ENCODE measurements around the gene ACBD6.

DNA sequence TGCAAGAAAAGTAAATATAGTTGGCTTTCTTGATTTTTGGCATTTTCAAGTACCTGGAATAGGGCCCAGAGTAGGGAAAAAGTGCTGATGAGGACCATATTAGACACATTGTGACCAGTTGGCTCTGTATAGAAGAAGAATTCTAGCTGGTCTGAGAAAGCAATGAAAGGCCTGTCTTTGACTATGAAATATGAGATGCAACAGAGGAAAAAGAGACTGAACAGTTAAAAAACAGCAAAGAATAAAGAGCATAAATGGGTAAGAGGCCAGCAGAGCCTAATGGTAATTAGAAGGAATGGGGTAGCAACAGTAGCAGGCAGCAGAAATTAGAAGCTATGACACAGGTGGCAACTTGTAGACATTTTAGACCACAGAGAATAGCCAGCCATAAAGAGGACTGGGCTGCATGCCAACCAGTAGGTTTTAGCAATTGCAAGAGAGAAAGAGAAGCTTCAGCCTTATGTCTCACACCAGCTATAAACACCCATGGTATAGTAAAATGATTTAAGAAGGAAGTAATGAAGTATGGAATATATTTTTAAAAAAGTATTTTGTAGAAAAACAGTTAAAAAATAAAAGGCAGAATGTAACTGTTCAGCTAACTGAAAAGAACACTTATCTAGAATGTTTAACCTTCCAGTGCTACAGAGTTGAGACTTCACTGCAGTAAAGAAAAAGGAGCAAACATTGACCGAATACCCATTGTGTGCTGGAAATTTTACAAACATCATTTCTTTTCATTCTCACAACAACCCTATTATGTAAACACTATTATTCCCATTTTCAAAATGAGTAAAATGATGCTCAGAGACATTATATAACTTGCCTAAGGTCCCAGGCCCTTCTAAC is 158.2 kb downstream of the ACBD6 start:
- TF ChIP-seq, protein P1, sequence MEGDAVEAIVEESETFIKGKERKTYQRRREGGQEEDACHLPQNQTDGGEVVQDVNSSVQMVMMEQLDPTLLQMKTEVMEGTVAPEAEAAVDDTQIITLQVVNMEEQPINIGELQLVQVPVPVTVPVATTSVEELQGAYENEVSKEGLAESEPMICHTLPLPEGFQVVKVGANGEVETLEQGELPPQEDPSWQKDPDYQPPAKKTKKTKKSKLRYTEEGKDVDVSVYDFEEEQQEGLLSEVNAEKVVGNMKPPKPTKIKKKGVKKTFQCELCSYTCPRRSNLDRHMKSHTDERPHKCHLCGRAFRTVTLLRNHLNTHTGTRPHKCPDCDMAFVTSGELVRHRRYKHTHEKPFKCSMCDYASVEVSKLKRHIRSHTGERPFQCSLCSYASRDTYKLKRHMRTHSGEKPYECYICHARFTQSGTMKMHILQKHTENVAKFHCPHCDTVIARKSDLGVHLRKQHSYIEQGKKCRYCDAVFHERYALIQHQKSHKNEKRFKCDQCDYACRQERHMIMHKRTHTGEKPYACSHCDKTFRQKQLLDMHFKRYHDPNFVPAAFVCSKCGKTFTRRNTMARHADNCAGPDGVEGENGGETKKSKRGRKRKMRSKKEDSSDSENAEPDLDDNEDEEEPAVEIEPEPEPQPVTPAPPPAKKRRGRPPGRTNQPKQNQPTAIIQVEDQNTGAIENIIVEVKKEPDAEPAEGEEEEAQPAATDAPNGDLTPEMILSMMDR (IDR thresholded peaks at IDR 0.05; ENCODE audit: low read depth, low read length, missing input control) = no peak
- TF ChIP-seq, protein P2, sequence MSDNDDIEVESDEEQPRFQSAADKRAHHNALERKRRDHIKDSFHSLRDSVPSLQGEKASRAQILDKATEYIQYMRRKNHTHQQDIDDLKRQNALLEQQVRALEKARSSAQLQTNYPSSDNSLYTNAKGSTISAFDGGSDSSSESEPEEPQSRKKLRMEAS (IDR thresholded peaks at IDR 0.05) = no peak
- no peak for TF ChIP-seq RAD21 (IDR thresholded peaks at IDR 0.05)
- TF ChIP-seq, protein P3, sequence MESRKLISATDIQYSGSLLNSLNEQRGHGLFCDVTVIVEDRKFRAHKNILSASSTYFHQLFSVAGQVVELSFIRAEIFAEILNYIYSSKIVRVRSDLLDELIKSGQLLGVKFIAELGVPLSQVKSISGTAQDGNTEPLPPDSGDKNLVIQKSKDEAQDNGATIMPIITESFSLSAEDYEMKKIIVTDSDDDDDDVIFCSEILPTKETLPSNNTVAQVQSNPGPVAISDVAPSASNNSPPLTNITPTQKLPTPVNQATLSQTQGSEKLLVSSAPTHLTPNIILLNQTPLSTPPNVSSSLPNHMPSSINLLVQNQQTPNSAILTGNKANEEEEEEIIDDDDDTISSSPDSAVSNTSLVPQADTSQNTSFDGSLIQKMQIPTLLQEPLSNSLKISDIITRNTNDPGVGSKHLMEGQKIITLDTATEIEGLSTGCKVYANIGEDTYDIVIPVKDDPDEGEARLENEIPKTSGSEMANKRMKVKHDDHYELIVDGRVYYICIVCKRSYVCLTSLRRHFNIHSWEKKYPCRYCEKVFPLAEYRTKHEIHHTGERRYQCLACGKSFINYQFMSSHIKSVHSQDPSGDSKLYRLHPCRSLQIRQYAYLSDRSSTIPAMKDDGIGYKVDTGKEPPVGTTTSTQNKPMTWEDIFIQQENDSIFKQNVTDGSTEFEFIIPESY (IDR thresholded peaks at IDR 0.05) = no peak
- no peak for TF ChIP-seq FOXA2 (IDR thresholded peaks at IDR 0.05)

All from liver (tissue), 3 donors.